SK-N-SH (cell line): Measurements from ENCODE around the gene PKNOX1. TPM values are rescaled to one million over a fixed set of nuclear protein-coding genes. Genes with fewer than 3 reads are reported as not detected.
"Not testable (repeated sequence)": the region's sequence is repeated elsewhere in the genome, so short reads cannot be mapped to it uniquely, and the experiment has no call there.

Experiments used
- CTCF ChIA-PET: fragments of 300-600, 350-600 bp; formaldehyde crosslinking; extraction: SDS; loops from one replicate; lab custom pipeline; 2021; lab: Yijun Ruan, JAX
- POLR2A ChIA-PET: fragments of 350-600 bp; sonication (Branson Sonifier 250); formaldehyde crosslinking; extraction: SDS; loops from one replicate; lab custom pipeline; 2020; ENCODE audit warnings: antibody characterized with exemption, inconsistent platforms; lab: Yijun Ruan, JAX
- DNase-seq: peaks from one replicate; pipeline ENCODE4 v3.0.0; 2012
- H2AFZ ChIP-seq: fragments of 200-600 bp; sonication (generic); 2 replicates; pipeline ENCODE4 v1.8.1; 2016; ENCODE audit warnings: antibody characterized with exemption, mild to moderate bottlenecking, low read depth
- H3F3A ChIP-seq: fragments of 200-600 bp; sonication (generic); replicated peaks from 2 replicates; pipeline ENCODE3; 2016; ENCODE audit warnings: antibody characterized with exemption, mild to moderate bottlenecking; ENCODE audit not compliant: insufficient read depth
- H3K27ac ChIP-seq, 2 experiments: fragments of 200-500 bp in 1 of 2; fragments of 200-600 bp in 1 of 2; sonication (Bioruptor generic) in 1 of 2; sonication (generic), shearing (Covaris generic) in 1 of 2; 2 replicates each; pipeline versions ENCODE4 v1.5.1 to v1.6.1; 2014 to 2016; ENCODE audit warnings: low read depth in 2 of 2, inconsistent platforms in 1 of 2, low read length in 1 of 2, mild to moderate bottlenecking in 1 of 2, mixed read lengths in 1 of 2
- H3K27me3 ChIP-seq: fragments of 200-600 bp; sonication (generic), shearing (Covaris generic); 2 replicates; pipeline ENCODE4 v1.6.1; 2016; ENCODE audit warnings: mixed run types; ENCODE audit not compliant: insufficient read depth
- H3K36me3 ChIP-seq, 2 experiments: fragments of 200-500 bp in 1 of 2; fragments of 200-600 bp in 1 of 2; sonication (Bioruptor generic) in 1 of 2; sonication (generic) in 1 of 2; replicated peaks in 1 of 2; 2 replicates each; pipeline versions ENCODE3 to v1.5.1; 2014 to 2016; ENCODE audit warnings: low read length in 1 of 2, mild to moderate bottlenecking in 1 of 2; ENCODE audit not compliant: insufficient read depth in 2 of 2, control insufficient read depth in 1 of 2
- H3K4me1 ChIP-seq, 2 experiments: fragments of 200-500 bp in 1 of 2; fragments of 200-600 bp in 1 of 2; sonication (Bioruptor generic) in 1 of 2; sonication (generic), shearing (Covaris generic) in 1 of 2; 2 replicates each; pipeline versions ENCODE4 v1.5.1 to v1.6.1; 2014 to 2016; ENCODE audit warnings: low read depth in 1 of 2, low read length in 1 of 2, mixed run types in 1 of 2; ENCODE audit not compliant: insufficient read depth in 2 of 2, control insufficient read depth in 1 of 2
- H3K4me2 ChIP-seq: fragments of 200-600 bp; sonication (generic), shearing (Covaris generic); 2 replicates; pipeline ENCODE4 v1.6.1; 2017; ENCODE audit warnings: mixed run types
- H3K4me3 ChIP-seq, 2 experiments: fragments of 200-500 bp in 1 of 2; fragments of 200-600 bp in 1 of 2; sonication (Bioruptor generic) in 1 of 2; sonication (generic), shearing (Covaris generic) in 1 of 2; 2 replicates each; pipeline versions ENCODE4 v1.5.1 to v1.8.1; 2014 to 2016; ENCODE audit warnings: low read depth in 2 of 2, inconsistent platforms in 1 of 2, low read length in 1 of 2, mild to moderate bottlenecking in 1 of 2, mixed read lengths in 1 of 2, moderate library complexity in 1 of 2
- H3K79me2 ChIP-seq: fragments of 200-600 bp; sonication (generic); 2 replicates; pipeline ENCODE4 v1.8.1; 2017; ENCODE audit warnings: mild to moderate bottlenecking; ENCODE audit not compliant: insufficient read depth
- H3K9ac ChIP-seq: fragments of 200-600 bp; sonication (generic); 2 replicates; pipeline ENCODE4 v1.6.1; 2017; ENCODE audit warnings: mixed run types
- H3K9me2 ChIP-seq: fragments of 200-600 bp; sonication (generic); 2 replicates; pipeline ENCODE4 v1.6.1; 2017; ENCODE audit warnings: mixed run types
- H3K9me3 ChIP-seq: fragments of 200-600 bp; sonication (generic); 2 replicates; pipeline ENCODE4 v1.6.1; 2017; ENCODE audit warnings: mixed run types, mild to moderate bottlenecking, moderate library complexity
- H4K20me1 ChIP-seq: fragments of 200-600 bp; sonication (generic); 2 replicates; pipeline ENCODE4 v1.6.1; 2017; ENCODE audit warnings: mild to moderate bottlenecking, mixed run types; ENCODE audit not compliant: insufficient read depth
- CHD2 ChIP-seq: fragments of 150-350 bp; IDR thresholded peaks from 2 replicates; pipeline ENCODE4 v1.6.1; 2018; ENCODE audit warnings: low read length; ENCODE audit not compliant: partially characterized antibody
- POLR2AphosphoS5 ChIP-seq: IDR thresholded peaks from 2 replicates; pipeline ENCODE4 v1.6.1; 2012; ENCODE audit warnings: low read depth, low read length
- RFX5 ChIP-seq: IDR thresholded peaks from 2 replicates; pipeline ENCODE4 v1.6.1; 2012; ENCODE audit warnings: mild to moderate bottlenecking, improper control_type of control experiment, low read length
- SIN3A ChIP-seq: IDR thresholded peaks from 2 replicates; pipeline ENCODE4 v1.6.1; 2012; ENCODE audit warnings: low read depth, mild to moderate bottlenecking, low read length, moderate library complexity, borderline replicate concordance
- SMC3 ChIP-seq: IDR thresholded peaks from 2 replicates; pipeline ENCODE4 v1.6.1; 2012; ENCODE audit warnings: low read depth, low read length, improper control_type of control experiment
- TEAD4 ChIP-seq: IDR thresholded peaks from 2 replicates; pipeline ENCODE4 v1.4.0; 2012; ENCODE audit warnings: mild to moderate bottlenecking, borderline replicate concordance; ENCODE audit not compliant: insufficient read depth
- YY1 ChIP-seq: IDR thresholded peaks from 2 replicates; pipeline ENCODE4 v1.4.0; 2012; ENCODE audit warnings: low read depth, mild to moderate bottlenecking
- ZBTB33 ChIP-seq: IDR thresholded peaks from 2 replicates; pipeline ENCODE4 v1.4.0; 2012; ENCODE audit warnings: low read depth, borderline replicate concordance
- WGBS: methylation state at CpG from one replicate; pipeline ENCODE4 v1.1.6; 2017; ENCODE audit warnings: low lambda C conversion rate; 5-methylcytosine and 5-hydroxymethylcytosine counted together
- polyA plus RNA-seq, 3 experiments: library from polyadenylated mRNA; depleted of rRNA; stranded (reverse); fragments of >200 nt; gene quantifications; 2 replicates each; pipeline ENCODE4 v1.2.3, GENCODE V29; 2012
- TF ChIP-seq, protein P1 (sequence below): IDR thresholded peaks from 2 replicates; pipeline ENCODE4 v1.6.1; 2012; ENCODE audit warnings: mild to moderate bottlenecking, low read depth, low read length, moderate library complexity
- TF ChIP-seq, protein P2 (sequence below): IDR thresholded peaks from 2 replicates; pipeline ENCODE4 v1.4.0; 2012; ENCODE audit warnings: low read depth, borderline replicate concordance
- TF ChIP-seq, protein P3 (sequence below): fragments of 200-600 bp; sonication (generic); IDR thresholded peaks from 2 replicates; pipeline ENCODE4 v1.6.1; 2017; ENCODE audit warnings: antibody characterized with exemption, mild to moderate bottlenecking, moderate library complexity

The PKNOX1 gene
- polyA plus RNA-seq, 1 of the 3 experiments (the other 2 are of a cell fraction): 21.7 TPM

- TF ChIP-seq, protein P1, sequence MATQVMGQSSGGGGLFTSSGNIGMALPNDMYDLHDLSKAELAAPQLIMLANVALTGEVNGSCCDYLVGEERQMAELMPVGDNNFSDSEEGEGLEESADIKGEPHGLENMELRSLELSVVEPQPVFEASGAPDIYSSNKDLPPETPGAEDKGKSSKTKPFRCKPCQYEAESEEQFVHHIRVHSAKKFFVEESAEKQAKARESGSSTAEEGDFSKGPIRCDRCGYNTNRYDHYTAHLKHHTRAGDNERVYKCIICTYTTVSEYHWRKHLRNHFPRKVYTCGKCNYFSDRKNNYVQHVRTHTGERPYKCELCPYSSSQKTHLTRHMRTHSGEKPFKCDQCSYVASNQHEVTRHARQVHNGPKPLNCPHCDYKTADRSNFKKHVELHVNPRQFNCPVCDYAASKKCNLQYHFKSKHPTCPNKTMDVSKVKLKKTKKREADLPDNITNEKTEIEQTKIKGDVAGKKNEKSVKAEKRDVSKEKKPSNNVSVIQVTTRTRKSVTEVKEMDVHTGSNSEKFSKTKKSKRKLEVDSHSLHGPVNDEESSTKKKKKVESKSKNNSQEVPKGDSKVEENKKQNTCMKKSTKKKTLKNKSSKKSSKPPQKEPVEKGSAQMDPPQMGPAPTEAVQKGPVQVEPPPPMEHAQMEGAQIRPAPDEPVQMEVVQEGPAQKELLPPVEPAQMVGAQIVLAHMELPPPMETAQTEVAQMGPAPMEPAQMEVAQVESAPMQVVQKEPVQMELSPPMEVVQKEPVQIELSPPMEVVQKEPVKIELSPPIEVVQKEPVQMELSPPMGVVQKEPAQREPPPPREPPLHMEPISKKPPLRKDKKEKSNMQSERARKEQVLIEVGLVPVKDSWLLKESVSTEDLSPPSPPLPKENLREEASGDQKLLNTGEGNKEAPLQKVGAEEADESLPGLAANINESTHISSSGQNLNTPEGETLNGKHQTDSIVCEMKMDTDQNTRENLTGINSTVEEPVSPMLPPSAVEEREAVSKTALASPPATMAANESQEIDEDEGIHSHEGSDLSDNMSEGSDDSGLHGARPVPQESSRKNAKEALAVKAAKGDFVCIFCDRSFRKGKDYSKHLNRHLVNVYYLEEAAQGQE: no peak
- no peak for TF ChIP-seq SMC3
- no peak for TF ChIP-seq TEAD4
- TF ChIP-seq CHD2: no peak
- TF ChIP-seq, all 33 proteins: peak for 0
Measured at GRCh38 chr21:42965211-42965560, 9.2 kb upstream of the PKNOX1 start (continued).

DNA sequence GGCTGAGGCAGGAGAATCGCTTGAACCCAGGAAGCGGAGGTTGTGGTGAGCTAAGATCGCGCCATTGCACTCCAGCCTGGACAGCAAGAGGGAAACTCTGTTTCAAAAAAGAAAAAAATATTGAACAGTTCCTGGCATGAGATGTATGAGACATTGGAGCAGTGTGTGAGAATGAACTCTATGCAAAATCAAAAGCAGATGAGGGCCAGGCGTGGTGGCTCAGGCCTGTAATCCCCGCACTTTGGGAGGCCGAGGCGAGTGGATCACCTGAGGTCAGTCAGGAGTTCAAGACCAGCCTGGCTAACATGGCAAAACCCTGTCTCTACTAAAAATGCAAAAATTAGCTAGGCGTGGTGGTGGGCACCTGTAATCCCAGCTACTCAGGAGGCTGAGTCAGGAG is 6.7 kb upstream of the PKNOX1 start:
- H3K79me2 ChIP-seq, H3K9me3 ChIP-seq, H3K4me2 ChIP-seq, POLR2A ChIA-PET, H3K4me1 ChIP-seq, DNase-seq, H3K9me2 ChIP-seq, H3F3A ChIP-seq, H3K27me3 ChIP-seq, H2AFZ ChIP-seq, CTCF ChIA-PET, H4K20me1 ChIP-seq, H3K36me3 ChIP-seq, H3K9ac ChIP-seq, H3K4me3 ChIP-seq, H3K27ac ChIP-seq: not testable (repeated sequence)
- WGBS: 93% methylated on average over 9 of the region's 9 CpGs

GRCh38 chr21:42969193-42969600 is 5.2 kb upstream of the PKNOX1 start:
- ChIA-PET POLR2A (no interaction called here), CTCF (no interaction called here)
- no peak for DNase-seq
- Histone ChIP-seq H3K4me3 (no peak overlapping the region), H4K20me1 (no peaks in the 10 kb centered on the region), H3K4me1 (peaks cover 0 to 7% of the 10 kb centered on the region in 2 experiments; a peak in 1 of 4 replicates), H3K27ac (no peak overlapping the region), H3K9me2 (no peaks in the 10 kb centered on the region), H3K79me2 (no peaks in the 10 kb centered on the region), H3K9ac (no peak overlapping the region), H2AFZ (no peak overlapping the region), H3F3A (no peaks in the 10 kb centered on the region), H3K27me3 (no peaks in the 10 kb centered on the region), H3K9me3 (no peaks in the 10 kb centered on the region), H3K36me3 (no peaks in the 10 kb centered on the region), H3K4me2 (no peak overlapping the region)
- TF ChIP-seq RFX5: no peak
- TF ChIP-seq, protein P2, sequence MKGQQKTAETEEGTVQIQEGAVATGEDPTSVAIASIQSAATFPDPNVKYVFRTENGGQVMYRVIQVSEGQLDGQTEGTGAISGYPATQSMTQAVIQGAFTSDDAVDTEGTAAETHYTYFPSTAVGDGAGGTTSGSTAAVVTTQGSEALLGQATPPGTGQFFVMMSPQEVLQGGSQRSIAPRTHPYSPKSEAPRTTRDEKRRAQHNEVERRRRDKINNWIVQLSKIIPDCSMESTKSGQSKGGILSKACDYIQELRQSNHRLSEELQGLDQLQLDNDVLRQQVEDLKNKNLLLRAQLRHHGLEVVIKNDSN: no peak
- no peak for TF ChIP-seq YY1
- TF ChIP-seq POLR2AphosphoS5: no peak
- TF ChIP-seq ZBTB33: no peak
- TF ChIP-seq, protein P3, sequence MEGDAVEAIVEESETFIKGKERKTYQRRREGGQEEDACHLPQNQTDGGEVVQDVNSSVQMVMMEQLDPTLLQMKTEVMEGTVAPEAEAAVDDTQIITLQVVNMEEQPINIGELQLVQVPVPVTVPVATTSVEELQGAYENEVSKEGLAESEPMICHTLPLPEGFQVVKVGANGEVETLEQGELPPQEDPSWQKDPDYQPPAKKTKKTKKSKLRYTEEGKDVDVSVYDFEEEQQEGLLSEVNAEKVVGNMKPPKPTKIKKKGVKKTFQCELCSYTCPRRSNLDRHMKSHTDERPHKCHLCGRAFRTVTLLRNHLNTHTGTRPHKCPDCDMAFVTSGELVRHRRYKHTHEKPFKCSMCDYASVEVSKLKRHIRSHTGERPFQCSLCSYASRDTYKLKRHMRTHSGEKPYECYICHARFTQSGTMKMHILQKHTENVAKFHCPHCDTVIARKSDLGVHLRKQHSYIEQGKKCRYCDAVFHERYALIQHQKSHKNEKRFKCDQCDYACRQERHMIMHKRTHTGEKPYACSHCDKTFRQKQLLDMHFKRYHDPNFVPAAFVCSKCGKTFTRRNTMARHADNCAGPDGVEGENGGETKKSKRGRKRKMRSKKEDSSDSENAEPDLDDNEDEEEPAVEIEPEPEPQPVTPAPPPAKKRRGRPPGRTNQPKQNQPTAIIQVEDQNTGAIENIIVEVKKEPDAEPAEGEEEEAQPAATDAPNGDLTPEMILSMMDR: no peak
- no peak for TF ChIP-seq SIN3A
- 55% methylated on average over 6 of the region's 6 CpGs for WGBS
